Bronchial epithelial cell (primary cell): ENCODE data around the gene ACRBP. TPM values are rescaled to one million over a fixed set of nuclear protein-coding genes. Genes with fewer than 3 reads are reported as not detected.

Experiments
- DNase-seq: peaks from one replicate; pipeline ENCODE4 v3.0.0-alpha.2; 2010; ENCODE audit warnings: low read depth
- FAIRE-seq: peaks from 2 replicates; lab custom pipeline; 2011; peaks lifted over from hg19 to GRCh38; lab: Jason Lieb, UNC
- H3K27me3 ChIP-seq: 2 replicates; pipeline ENCODE4 v1.5.1; 2011; ENCODE audit warnings: low read length; ENCODE audit not compliant: control insufficient read depth, insufficient read depth
- H3K36me3 ChIP-seq: 2 replicates; pipeline ENCODE4 v1.5.1; 2011; ENCODE audit warnings: low read length; ENCODE audit not compliant: control insufficient read depth, insufficient read depth
- H3K4me3 ChIP-seq: 2 replicates; pipeline ENCODE4 v1.5.1; 2011; ENCODE audit warnings: mild to moderate bottlenecking, low read depth, low read length, control low read depth
- total RNA-seq: library from RNA; depleted of rRNA; stranded (reverse); fragments of >200 nt; gene quantifications from 2 replicates; pipeline ENCODE4 v1.2.1, GENCODE V29; 2014
- TF ChIP-seq, protein P1 (sequence below): IDR thresholded peaks from 2 replicates; pipeline ENCODE4 v1.5.1; 2011; ENCODE audit warnings: mild to moderate bottlenecking, moderate library complexity, low read length, control low read depth, inconsistent platforms; ENCODE audit not compliant: insufficient read depth, severe bottlenecking

Gene ACRBP
- under 0.01 and 0.51 TPM in 2 replicates for total RNA-seq

DNA sequence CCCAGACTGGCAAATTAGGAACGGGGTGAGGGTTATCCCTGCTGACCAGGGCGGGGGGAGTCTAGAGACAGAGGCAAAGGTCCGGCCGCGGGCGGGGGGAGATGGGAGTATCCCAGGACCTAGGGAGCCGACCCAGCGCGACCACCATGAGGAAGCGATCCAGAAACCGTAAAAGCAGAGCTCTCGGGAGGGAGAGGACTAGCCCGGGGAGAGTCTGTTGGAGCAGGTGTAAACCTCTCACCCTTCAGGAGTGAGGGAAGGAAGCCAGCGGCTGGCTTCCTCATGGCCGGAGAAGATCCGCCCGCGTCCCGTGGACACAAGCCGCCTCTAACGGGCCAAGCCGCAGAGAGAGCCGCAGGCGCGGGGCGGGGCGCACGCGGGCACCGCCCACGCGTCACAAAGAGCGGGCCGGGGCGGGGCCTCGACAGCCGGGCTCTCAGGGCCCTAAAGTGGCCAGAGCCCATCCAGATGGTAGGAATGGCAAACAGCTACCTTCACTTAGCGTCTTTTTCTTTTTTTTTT, at the start of gene ACRBP:
TSS of gene ACRBP (minus strand) at position 350 of the 522 bp plus-strand sequence. CDS start at position 284, 66 bp downstream.
- Histone ChIP-seq H3K27me3 (no peaks in the 10 kb centered on the region), H3K4me3 (peak within 1 kb of the TSS; percentile 4), H3K36me3 (peaks cover 7% of the 10 kb centered on the region)
- FAIRE-seq (no peak), DNase-seq (peak; percentile 32)
- TF ChIP-seq, protein P1, sequence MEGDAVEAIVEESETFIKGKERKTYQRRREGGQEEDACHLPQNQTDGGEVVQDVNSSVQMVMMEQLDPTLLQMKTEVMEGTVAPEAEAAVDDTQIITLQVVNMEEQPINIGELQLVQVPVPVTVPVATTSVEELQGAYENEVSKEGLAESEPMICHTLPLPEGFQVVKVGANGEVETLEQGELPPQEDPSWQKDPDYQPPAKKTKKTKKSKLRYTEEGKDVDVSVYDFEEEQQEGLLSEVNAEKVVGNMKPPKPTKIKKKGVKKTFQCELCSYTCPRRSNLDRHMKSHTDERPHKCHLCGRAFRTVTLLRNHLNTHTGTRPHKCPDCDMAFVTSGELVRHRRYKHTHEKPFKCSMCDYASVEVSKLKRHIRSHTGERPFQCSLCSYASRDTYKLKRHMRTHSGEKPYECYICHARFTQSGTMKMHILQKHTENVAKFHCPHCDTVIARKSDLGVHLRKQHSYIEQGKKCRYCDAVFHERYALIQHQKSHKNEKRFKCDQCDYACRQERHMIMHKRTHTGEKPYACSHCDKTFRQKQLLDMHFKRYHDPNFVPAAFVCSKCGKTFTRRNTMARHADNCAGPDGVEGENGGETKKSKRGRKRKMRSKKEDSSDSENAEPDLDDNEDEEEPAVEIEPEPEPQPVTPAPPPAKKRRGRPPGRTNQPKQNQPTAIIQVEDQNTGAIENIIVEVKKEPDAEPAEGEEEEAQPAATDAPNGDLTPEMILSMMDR = no peak

DNA sequence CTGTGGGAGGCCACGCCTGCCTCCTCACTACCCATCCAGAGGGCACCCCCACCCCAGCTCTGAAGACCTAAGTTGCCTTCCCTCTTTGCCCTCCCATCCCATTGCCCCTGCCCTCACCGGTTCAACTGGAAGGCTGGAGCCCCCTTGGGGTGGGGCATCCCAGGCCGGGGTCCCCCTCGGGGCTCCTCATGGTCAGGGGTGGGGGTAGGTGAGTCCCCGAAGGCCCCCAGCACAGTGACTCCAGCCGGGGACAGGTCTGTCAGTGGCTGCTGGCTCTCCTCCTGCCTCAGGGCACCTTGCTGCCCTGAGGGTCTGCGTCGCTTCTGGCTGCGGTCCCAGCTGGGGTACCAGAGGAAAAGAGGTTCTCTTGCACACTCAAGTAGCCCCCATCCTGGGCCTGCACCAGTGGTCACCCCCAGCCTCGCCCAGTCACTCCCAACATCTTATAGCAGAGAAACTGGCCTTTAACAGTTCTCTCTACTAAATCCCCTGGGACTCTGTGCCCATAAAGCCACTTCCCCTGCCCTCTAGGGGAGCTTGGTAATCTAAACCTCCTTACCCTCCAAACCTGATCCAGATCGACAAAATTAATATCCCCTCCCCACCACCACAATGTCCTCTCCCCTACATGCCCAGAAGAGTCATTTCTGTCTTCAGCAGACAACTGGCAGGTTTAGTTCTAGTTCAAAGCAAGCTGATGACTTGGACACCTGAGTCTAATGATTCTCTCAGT, 48.2 kb upstream of the ACRBP start:
- DNase-seq = no peak
- no peak for FAIRE-seq
- peaks cover 12% of the 10 kb centered on the region for H3K27me3 ChIP-seq

DNA sequence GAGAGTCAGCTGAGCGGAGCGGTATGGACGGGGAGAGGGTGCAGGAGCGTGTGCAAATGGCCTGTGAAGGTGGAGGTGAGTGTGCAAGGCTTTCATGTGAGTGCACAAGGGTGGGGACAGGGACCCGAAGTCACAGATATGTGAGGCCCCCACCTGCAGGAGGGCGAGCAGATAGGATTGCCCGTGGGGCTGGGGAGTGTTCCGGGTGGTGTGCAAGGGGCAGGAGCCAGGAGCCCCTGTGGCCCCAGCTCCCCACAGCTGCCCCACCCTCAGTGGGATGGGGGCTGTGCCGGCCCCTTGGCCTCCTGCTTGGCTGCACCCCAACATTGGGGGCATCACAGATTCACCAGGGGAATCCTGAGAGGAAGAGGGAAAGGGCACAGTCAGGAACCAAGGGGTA, 47.5 kb upstream of the ACRBP start:
- DNase-seq = no peak
- no peaks in the 10 kb centered on the region for H3K36me3 ChIP-seq
- TF ChIP-seq, protein P1 = no peak
- no peak overlapping the region for H3K4me3 ChIP-seq
- FAIRE-seq = no peak
- H3K27me3 ChIP-seq = peaks cover 6% of the 10 kb centered on the region

More for the DNA sequence above, 48.2 kb upstream of the ACRBP start:
- Histone ChIP-seq H3K4me3 (no peak overlapping the region), H3K36me3 (no peaks in the 10 kb centered on the region)
- TF ChIP-seq, protein P1 = no peak

DNA sequence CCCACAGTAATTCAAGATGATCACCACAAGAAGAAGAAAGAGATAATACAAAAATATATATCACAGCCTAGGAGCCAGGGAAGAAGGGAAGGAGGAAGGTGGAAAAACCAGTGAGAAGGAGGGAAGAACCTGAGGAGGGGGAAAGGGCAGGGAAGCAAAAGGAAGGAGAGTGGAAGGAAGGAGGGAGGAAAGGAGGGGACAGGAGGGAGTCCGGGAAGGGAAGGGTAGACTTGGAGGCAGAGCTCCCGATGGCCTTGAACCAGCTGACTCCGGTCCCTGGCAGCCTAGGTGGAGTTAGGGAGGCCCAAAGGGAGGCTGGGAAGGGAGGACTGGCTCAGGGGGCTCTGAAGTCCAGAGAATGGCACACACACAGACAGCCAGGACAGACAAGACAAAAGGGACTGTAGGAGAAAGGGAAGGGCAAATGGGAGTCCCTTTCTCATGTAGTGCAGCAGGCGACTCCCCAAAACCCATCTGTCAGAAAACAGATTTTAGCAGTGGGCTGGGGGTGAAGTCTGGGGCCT, 46.7 kb upstream of the ACRBP start:
- no peak for FAIRE-seq
- no peaks in the 10 kb centered on the region for H3K36me3 ChIP-seq
- no peaks in the 10 kb centered on the region for H3K27me3 ChIP-seq
- TF ChIP-seq, protein P1 = no peak
- DNase-seq = no peak
- H3K4me3 ChIP-seq = no peak overlapping the region

DNA sequence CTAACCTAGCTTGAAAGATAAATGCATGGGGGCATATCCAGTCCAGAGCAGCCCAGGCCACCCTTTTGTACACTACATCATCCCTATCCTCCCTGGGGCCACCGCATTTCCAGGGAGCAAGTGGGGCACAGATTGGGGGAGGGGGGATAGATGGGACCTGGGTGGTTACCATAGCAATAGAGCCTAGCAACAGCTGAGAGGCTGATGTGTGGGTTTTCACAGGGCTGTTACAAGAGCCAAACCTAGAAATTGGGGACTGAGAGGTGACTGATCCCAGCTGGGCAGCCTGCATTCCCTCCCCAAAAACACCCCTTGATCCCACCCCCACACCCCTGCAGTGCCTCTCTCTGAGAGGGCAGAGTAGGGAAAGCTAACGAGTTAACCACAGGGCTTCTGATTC, 45.7 kb upstream of the ACRBP start:
- no peak for FAIRE-seq
- DNase-seq = no peak

More for the DNA sequence above, 45.7 kb upstream of the ACRBP start:
- no peak overlapping the region for H3K4me3 ChIP-seq
- H3K36me3 ChIP-seq = no peaks in the 10 kb centered on the region
- TF ChIP-seq, protein P1 = no peak
- no peaks in the 10 kb centered on the region for H3K27me3 ChIP-seq
